ENCODE measurements around the gene ILF3.

Gene ILF3

GRCh38 chr19:10735741-10736140 lies 81.6 kb downstream of the ILF3 start:
- TF ChIP-seq ARNT (IDR thresholded peaks at IDR 0.05) (no peak), ELF4 (IDR thresholded peaks at IDR 0.05) (no peak), L3MBTL2 (conservative IDR thresholded peaks at IDR 0.05) (no peak), SP1 (IDR thresholded peaks at IDR 0.05) (no peak), FOXA1 (IDR thresholded peaks at IDR 0.05) (no peak), NFRKB (IDR thresholded peaks at IDR 0.05) (no peak), SUZ12 (IDR thresholded peaks at IDR 0.05) (no peak), BHLHE40 (IDR thresholded peaks at IDR 0.05; ENCODE audit: borderline replicate concordance) (no peak), FOXK2 (IDR thresholded peaks at IDR 0.05) (no peak), HDGF (IDR thresholded peaks at IDR 0.05; ENCODE audit: borderline replicate concordance) (no peak), CTBP1 (IDR thresholded peaks at IDR 0.05; ENCODE audit: borderline replicate concordance) (no peak)
- TF ChIP-seq, protein P1, sequence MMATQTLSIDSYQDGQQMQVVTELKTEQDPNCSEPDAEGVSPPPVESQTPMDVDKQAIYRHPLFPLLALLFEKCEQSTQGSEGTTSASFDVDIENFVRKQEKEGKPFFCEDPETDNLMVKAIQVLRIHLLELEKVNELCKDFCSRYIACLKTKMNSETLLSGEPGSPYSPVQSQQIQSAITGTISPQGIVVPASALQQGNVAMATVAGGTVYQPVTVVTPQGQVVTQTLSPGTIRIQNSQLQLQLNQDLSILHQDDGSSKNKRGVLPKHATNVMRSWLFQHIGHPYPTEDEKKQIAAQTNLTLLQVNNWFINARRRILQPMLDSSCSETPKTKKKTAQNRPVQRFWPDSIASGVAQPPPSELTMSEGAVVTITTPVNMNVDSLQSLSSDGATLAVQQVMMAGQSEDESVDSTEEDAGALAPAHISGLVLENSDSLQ (IDR thresholded peaks at IDR 0.05), result no peak
- DNase-seq (ENCODE audit: extremely low spot score), result no peak
- CTCF ChIA-PET, result interaction anchor here (1.6 kb wide), 1 partner anchor 19 kb away, joined by 6 read pairs; the partner anchor contains the start of gene DNM2
- POLR2A ChIA-PET, result no interaction called here

GRCh38 chr19:10736189-10736588 lies 82.0 kb downstream of the ILF3 start:
- CTCF ChIA-PET, result interaction anchor here (1.6 kb wide), 1 partner anchor 19 kb away, joined by 6 read pairs; the partner anchor contains the start of gene DNM2
- POLR2A ChIA-PET, result no interaction called here
- TF ChIP-seq TARDBP (IDR thresholded peaks at IDR 0.05) (no peak), SP1 (IDR thresholded peaks at IDR 0.05) (no peak), FOXA1 (IDR thresholded peaks at IDR 0.05) (no peak), ZNF384 (IDR thresholded peaks at IDR 0.05) (no peak), SUZ12 (IDR thresholded peaks at IDR 0.05) (no peak), ELF4 (IDR thresholded peaks at IDR 0.05) (no peak), FOXM1 (IDR thresholded peaks at IDR 0.05; ENCODE audit: borderline replicate concordance) (no peak), BHLHE40 (IDR thresholded peaks at IDR 0.05; ENCODE audit: borderline replicate concordance) (no peak), HDGF (IDR thresholded peaks at IDR 0.05; ENCODE audit: borderline replicate concordance) (no peak), CTBP1 (IDR thresholded peaks at IDR 0.05; ENCODE audit: borderline replicate concordance) (no peak), LEF1 (IDR thresholded peaks at IDR 0.05; ENCODE audit: borderline replicate concordance) (no peak), ARNT (IDR thresholded peaks at IDR 0.05) (no peak), NFRKB (IDR thresholded peaks at IDR 0.05) (no peak), L3MBTL2 (conservative IDR thresholded peaks at IDR 0.05) (no peak)
- TF ChIP-seq, protein P1 (IDR thresholded peaks at IDR 0.05), result no peak
- DNase-seq (ENCODE audit: extremely low spot score), result no peak

DNA sequence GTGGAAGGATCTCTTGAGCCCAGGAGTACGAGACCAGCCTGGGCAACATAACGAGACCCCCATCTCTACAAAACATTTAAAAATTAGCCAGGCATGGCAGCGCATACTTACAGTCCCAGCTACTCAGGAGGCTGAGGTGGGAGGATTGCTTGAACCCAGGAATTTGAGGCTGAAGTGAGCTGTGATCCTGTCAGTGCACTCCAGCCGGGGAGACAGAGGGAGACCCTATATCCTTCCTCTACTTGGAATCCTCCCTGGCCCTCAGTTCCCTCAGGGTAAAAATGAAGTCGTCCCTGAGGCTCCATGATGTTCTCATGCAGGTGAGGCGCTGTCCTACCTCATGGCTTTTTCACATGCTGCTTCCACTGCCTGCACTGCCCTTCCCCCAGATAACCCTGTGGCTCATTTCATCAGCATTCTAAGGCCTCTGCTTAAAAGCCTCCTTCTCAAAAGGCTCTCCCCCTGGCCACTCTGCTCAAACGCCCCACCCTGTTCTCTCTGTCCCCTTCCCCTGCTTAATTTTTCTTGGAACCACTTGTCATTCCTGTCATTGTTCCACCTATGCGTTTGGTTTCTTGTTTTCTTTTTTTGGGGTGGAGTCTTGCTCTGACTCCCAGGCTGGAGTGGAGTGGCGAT lies 82.9 kb downstream of the ILF3 start:
- TF ChIP-seq LEF1 (IDR thresholded peaks at IDR 0.05; ENCODE audit: borderline replicate concordance), result no peak
- no peak for TF ChIP-seq HDGF (IDR thresholded peaks at IDR 0.05; ENCODE audit: borderline replicate concordance)
- TF ChIP-seq ZNF384 (IDR thresholded peaks at IDR 0.05), result no peak
- no peak for TF ChIP-seq L3MBTL2 (conservative IDR thresholded peaks at IDR 0.05)
- no peak for TF ChIP-seq FOXK2 (IDR thresholded peaks at IDR 0.05)
- no peak for TF ChIP-seq SP1 (IDR thresholded peaks at IDR 0.05)
- TF ChIP-seq ELF4 (IDR thresholded peaks at IDR 0.05), result no peak
- no peak for TF ChIP-seq BHLHE40 (IDR thresholded peaks at IDR 0.05; ENCODE audit: borderline replicate concordance)
- TF ChIP-seq ARNT (IDR thresholded peaks at IDR 0.05), result no peak
- TF ChIP-seq, protein P1 (IDR thresholded peaks at IDR 0.05), result no peak
- TF ChIP-seq CTBP1 (IDR thresholded peaks at IDR 0.05; ENCODE audit: borderline replicate concordance), result no peak
- TF ChIP-seq FOXM1 (IDR thresholded peaks at IDR 0.05; ENCODE audit: borderline replicate concordance), result no peak
- TF ChIP-seq NFRKB (IDR thresholded peaks at IDR 0.05), result no peak
- TF ChIP-seq TARDBP (IDR thresholded peaks at IDR 0.05), result no peak
- no peak for TF ChIP-seq SUZ12 (IDR thresholded peaks at IDR 0.05)
- TF ChIP-seq FOXA1 (IDR thresholded peaks at IDR 0.05), result no peak
- CTCF ChIA-PET, result interaction anchor here (0.5 to 1.6 kb wide), 2 partner anchors 14 to 20 kb away, joined by 3 to 6 read pairs; partner anchors contain the start of gene DNM2
- DNase-seq (ENCODE audit: extremely low spot score), result no peak
- POLR2A ChIA-PET, result no interaction called here

GRCh38 chr19:10737722-10738121 lies 83.6 kb downstream of the ILF3 start:
- CTCF ChIA-PET, result no interaction called here
- DNase-seq (ENCODE audit: extremely low spot score), result no peak
- no peak for TF ChIP-seq ZNF384 (IDR thresholded peaks at IDR 0.05)
- no peak for TF ChIP-seq FOXA1 (IDR thresholded peaks at IDR 0.05)
- TF ChIP-seq FOXM1 (IDR thresholded peaks at IDR 0.05; ENCODE audit: borderline replicate concordance), result no peak
- no peak for TF ChIP-seq LEF1 (IDR thresholded peaks at IDR 0.05; ENCODE audit: borderline replicate concordance)
- no peak for TF ChIP-seq HDGF (IDR thresholded peaks at IDR 0.05; ENCODE audit: borderline replicate concordance)
- no peak for TF ChIP-seq L3MBTL2 (conservative IDR thresholded peaks at IDR 0.05)
- TF ChIP-seq TARDBP (IDR thresholded peaks at IDR 0.05), result no peak
- no peak for TF ChIP-seq FOXK2 (IDR thresholded peaks at IDR 0.05)
- TF ChIP-seq SP1 (IDR thresholded peaks at IDR 0.05), result no peak
- no peak for TF ChIP-seq BHLHE40 (IDR thresholded peaks at IDR 0.05; ENCODE audit: borderline replicate concordance)
- TF ChIP-seq ELF4 (IDR thresholded peaks at IDR 0.05), result no peak
- TF ChIP-seq ARNT (IDR thresholded peaks at IDR 0.05), result no peak
- TF ChIP-seq CTBP1 (IDR thresholded peaks at IDR 0.05; ENCODE audit: borderline replicate concordance), result no peak
- TF ChIP-seq NFRKB (IDR thresholded peaks at IDR 0.05), result no peak
- TF ChIP-seq, protein P1 (IDR thresholded peaks at IDR 0.05), result no peak
- no peak for TF ChIP-seq SUZ12 (IDR thresholded peaks at IDR 0.05)
- POLR2A ChIA-PET, result no interaction called here

GRCh38 chr19:10740798-10741197 lies 86.7 kb downstream of the ILF3 start:
- POLR2A ChIA-PET, result no interaction called here
- TF ChIP-seq ELF4 (IDR thresholded peaks at IDR 0.05), result no peak
- TF ChIP-seq HDGF (IDR thresholded peaks at IDR 0.05; ENCODE audit: borderline replicate concordance), result no peak
- no peak for TF ChIP-seq L3MBTL2 (conservative IDR thresholded peaks at IDR 0.05)
- no peak for TF ChIP-seq SP1 (IDR thresholded peaks at IDR 0.05)
- no peak for TF ChIP-seq SUZ12 (IDR thresholded peaks at IDR 0.05)
- no peak for TF ChIP-seq ZNF384 (IDR thresholded peaks at IDR 0.05)
- no peak for TF ChIP-seq FOXM1 (IDR thresholded peaks at IDR 0.05; ENCODE audit: borderline replicate concordance)
- TF ChIP-seq FOXK2 (IDR thresholded peaks at IDR 0.05), result no peak
- TF ChIP-seq BHLHE40 (IDR thresholded peaks at IDR 0.05; ENCODE audit: borderline replicate concordance), result no peak
- TF ChIP-seq NFRKB (IDR thresholded peaks at IDR 0.05), result no peak
- TF ChIP-seq, protein P1 (IDR thresholded peaks at IDR 0.05), result no peak
- no peak for TF ChIP-seq ARNT (IDR thresholded peaks at IDR 0.05)
- no peak for TF ChIP-seq LEF1 (IDR thresholded peaks at IDR 0.05; ENCODE audit: borderline replicate concordance)
- no peak for TF ChIP-seq FOXA1 (IDR thresholded peaks at IDR 0.05)
- TF ChIP-seq TARDBP (IDR thresholded peaks at IDR 0.05), result no peak
- no peak for TF ChIP-seq CTBP1 (IDR thresholded peaks at IDR 0.05; ENCODE audit: borderline replicate concordance)
- DNase-seq (ENCODE audit: extremely low spot score), result no peak
- CTCF ChIA-PET, result no interaction called here
